AG04450 (cell line): Measurements from ENCODE around the gene ZSCAN21. TPM values are rescaled to one million over a fixed set of nuclear protein-coding genes. Genes with fewer than 3 reads are reported as not detected.

Experiments used
- CTCF ChIA-PET: fragments of 300-600, 350-600 bp; formaldehyde crosslinking; extraction: SDS; loops from one replicate; lab custom pipeline; 2022; ENCODE audit warnings: antibody characterized with exemption, inconsistent platforms; lab: Charles Lee
- POLR2A ChIA-PET: fragments of 350-600 bp; formaldehyde crosslinking; extraction: SDS; loops from one replicate; lab custom pipeline; 2021; ENCODE audit warnings: antibody characterized with exemption, inconsistent platforms; lab: Yijun Ruan, JAX
- DNase-seq: peaks from one replicate; pipeline ENCODE4 v3.0.0-alpha.2; 2011; ENCODE audit warnings: low read depth, low spot score
- H3K27ac ChIP-seq: one replicate; pipeline ENCODE4 v1.5.1; 2012; ENCODE audit warnings: low read depth, low read length, control low read depth
- H3K27me3 ChIP-seq: one replicate; pipeline ENCODE4 v1.6.0; 2012; ENCODE audit warnings: low read length; ENCODE audit not compliant: control insufficient read depth, insufficient read depth
- H3K4me3 ChIP-seq: 2 replicates; pipeline ENCODE4 v1.5.1; 2011; ENCODE audit warnings: mild to moderate bottlenecking, low read depth, low read length, control low read depth
- H3K9me3 ChIP-seq: 2 replicates; pipeline ENCODE4 v1.5.1; 2012; ENCODE audit warnings: low read length; ENCODE audit not compliant: control insufficient read depth, insufficient read depth
- polyA plus RNA-seq: library from polyadenylated mRNA; depleted of rRNA; stranded (reverse); fragments of >200 nt; gene quantifications from 2 replicates; pipeline ENCODE4 v1.2.3, GENCODE V29; 2011
- TF ChIP-seq, protein P1 (sequence below): IDR thresholded peaks from 2 replicates; pipeline ENCODE4 v1.5.1; 2011; ENCODE audit warnings: low read depth, low read length, control low read depth, inconsistent platforms

The ZSCAN21 gene
- polyA plus RNA-seq, 1 experiment: 15.2 TPM

DNA sequence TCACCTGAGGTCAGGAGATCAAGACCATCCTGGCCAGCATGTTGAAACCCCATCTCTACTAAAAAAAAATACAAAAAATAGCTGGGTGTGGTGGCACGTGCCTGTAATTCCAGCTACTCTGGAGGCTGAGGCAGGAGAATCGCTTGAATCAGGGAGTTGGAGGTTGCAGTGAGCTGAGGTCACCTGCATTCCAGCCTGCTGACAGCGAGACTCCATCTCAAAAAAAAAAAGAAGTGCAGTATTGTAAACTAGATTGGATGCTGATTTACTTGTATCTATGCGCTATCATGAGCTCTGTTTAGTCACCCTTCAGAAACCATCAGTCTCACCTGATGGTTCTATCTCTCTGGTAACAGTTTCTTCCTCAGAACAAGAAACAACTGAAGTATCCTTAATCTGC lies 13.8 kb downstream of the ZSCAN21 start:
- Histone ChIP-seq H3K27ac (no peak overlapping the region), H3K4me3 (no peak overlapping the region), H3K27me3 (no peaks in the 10 kb centered on the region), H3K9me3 (peaks cover 12% of the 10 kb centered on the region)
- POLR2A ChIA-PET: interaction anchor here (0.9 kb wide), 1 partner anchor 19 kb away, joined by 3 read pairs; no protein-coding TSS in a partner anchor
- TF ChIP-seq, protein P1, sequence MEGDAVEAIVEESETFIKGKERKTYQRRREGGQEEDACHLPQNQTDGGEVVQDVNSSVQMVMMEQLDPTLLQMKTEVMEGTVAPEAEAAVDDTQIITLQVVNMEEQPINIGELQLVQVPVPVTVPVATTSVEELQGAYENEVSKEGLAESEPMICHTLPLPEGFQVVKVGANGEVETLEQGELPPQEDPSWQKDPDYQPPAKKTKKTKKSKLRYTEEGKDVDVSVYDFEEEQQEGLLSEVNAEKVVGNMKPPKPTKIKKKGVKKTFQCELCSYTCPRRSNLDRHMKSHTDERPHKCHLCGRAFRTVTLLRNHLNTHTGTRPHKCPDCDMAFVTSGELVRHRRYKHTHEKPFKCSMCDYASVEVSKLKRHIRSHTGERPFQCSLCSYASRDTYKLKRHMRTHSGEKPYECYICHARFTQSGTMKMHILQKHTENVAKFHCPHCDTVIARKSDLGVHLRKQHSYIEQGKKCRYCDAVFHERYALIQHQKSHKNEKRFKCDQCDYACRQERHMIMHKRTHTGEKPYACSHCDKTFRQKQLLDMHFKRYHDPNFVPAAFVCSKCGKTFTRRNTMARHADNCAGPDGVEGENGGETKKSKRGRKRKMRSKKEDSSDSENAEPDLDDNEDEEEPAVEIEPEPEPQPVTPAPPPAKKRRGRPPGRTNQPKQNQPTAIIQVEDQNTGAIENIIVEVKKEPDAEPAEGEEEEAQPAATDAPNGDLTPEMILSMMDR: no peak
- DNase-seq: no peak
- CTCF ChIA-PET: interaction anchor here (0.6 to 2.5 kb wide), 4 partner anchors 10 to 558 kb away, joined by 4 to 13 read pairs (median 8); no protein-coding TSS in a partner anchor

DNA sequence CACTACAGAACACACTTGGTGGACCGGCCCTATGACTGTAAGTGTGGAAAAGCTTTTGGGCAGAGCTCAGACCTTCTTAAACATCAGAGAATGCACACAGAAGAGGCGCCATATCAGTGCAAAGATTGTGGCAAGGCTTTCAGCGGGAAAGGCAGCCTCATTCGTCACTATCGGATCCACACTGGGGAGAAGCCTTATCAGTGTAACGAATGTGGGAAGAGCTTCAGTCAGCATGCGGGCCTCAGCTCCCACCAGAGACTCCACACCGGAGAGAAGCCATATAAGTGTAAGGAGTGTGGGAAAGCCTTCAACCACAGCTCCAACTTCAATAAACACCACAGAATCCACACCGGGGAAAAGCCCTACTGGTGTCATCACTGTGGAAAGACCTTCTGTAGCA lies 14.6 kb downstream of the ZSCAN21 start:
- H3K9me3 ChIP-seq: peaks cover 19% of the 10 kb centered on the region
- TF ChIP-seq, protein P1: no peak
- POLR2A ChIA-PET: interaction anchor here (0.5 to 0.9 kb wide), 2 partner anchors 18 to 429 kb away, joined by 3 read pairs; no protein-coding TSS in a partner anchor
- no peak overlapping the region for H3K4me3 ChIP-seq
- no peak for DNase-seq
- no peak overlapping the region for H3K27ac ChIP-seq
- H3K27me3 ChIP-seq: no peaks in the 10 kb centered on the region
- CTCF ChIA-PET: interaction anchor here (1.9 to 2.5 kb wide), 2 partner anchors 11 to 18 kb away, joined by 8 to 13 read pairs; no protein-coding TSS in a partner anchor

- Histone ChIP-seq H3K9me3 (peaks cover 33% of the 10 kb centered on the region), H3K27ac (no peak overlapping the region), H3K4me3 (no peak overlapping the region), H3K27me3 (no peaks in the 10 kb centered on the region)
- TF ChIP-seq, protein P1: no peak
- DNase-seq: peak; percentile 72
- CTCF ChIA-PET: interaction anchor here (1.0 kb wide), 1 partner anchor 13 kb away, joined by 3 read pairs; no protein-coding TSS in a partner anchor
- POLR2A ChIA-PET: no interaction called here
These were observed 16.0 kb downstream of the ZSCAN21 start for GRCh38 chr7:100065452-100066186.

DNA sequence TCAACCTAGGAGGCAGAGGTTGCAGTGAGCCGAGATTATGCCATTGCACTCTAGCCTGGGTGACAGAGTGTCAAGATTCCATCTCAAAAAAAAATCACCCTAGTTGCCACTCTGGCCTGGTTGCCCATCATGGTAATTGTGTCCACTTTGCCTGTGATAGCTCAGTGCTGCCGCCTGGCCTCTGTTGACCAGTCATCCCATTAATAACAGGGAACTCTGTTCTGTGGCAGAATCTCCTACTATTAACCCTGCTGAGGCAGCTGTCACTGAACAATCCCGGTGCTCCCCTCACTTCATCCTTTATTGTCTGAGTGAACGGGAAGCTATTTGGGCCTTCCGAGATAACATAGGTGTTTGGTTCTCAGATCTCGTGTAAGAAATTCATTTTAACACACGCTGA lies 17.4 kb downstream of the ZSCAN21 start:
- POLR2A ChIA-PET: interaction anchor here (0.6 kb wide), 1 partner anchor 13 kb away, joined by 13 read pairs; no protein-coding TSS in a partner anchor
- DNase-seq: no peak
- peaks cover 47% of the 10 kb centered on the region for H3K9me3 ChIP-seq
- H3K27ac ChIP-seq: no peak overlapping the region
- TF ChIP-seq, protein P1: no peak
- no peak overlapping the region for H3K4me3 ChIP-seq
- no peaks in the 10 kb centered on the region for H3K27me3 ChIP-seq
- CTCF ChIA-PET: interaction anchor here (0.6 to 0.8 kb wide), 2 partner anchors 9 to 16 kb away, joined by 3 read pairs; no protein-coding TSS in a partner anchor

- no peak for DNase-seq
- TF ChIP-seq, protein P1: no peak
- Histone ChIP-seq H3K4me3 (no peak overlapping the region), H3K9me3 (peaks cover 69% of the 10 kb centered on the region), H3K27ac (no peak overlapping the region), H3K27me3 (no peaks in the 10 kb centered on the region)
- ChIA-PET CTCF (interaction anchor here (1.4 kb wide), 1 partner anchor 12 kb away, joined by 5 read pairs; no protein-coding TSS in a partner anchor), POLR2A (interaction anchor here (0.6 kb wide), 1 partner anchor 37 kb away, joined by 4 read pairs; no protein-coding TSS in a partner anchor)
These were observed 20.4 kb downstream of the ZSCAN21 start for GRCh38 chr7:100069991-100070390.
